H9 (cell line): ENCODE data around the gene THSD4. TPM values are rescaled to one million over a fixed set of nuclear protein-coding genes. Genes with fewer than 3 reads are reported as not detected.

Experiments used
- DNase-seq: peaks from one replicate; pipeline ENCODE4 v3.0.0-alpha.2; 2017
- H2AFZ ChIP-seq: one replicate; pipeline ENCODE4 v1.6.1; 2013; ENCODE audit warnings: mild to moderate bottlenecking, low read length, control low read depth, moderate library complexity
- H2AK5ac ChIP-seq: 2 replicates; pipeline ENCODE4 v1.6.1; 2013; ENCODE audit warnings: low read length, control low read depth, mixed read lengths; ENCODE audit not compliant: insufficient read length
- H2BK120ac ChIP-seq: one replicate; pipeline ENCODE4 v1.6.1; 2013; ENCODE audit warnings: low read depth, mild to moderate bottlenecking, low read length, control low read depth, inconsistent platforms; ENCODE audit not compliant: poor library complexity, severe bottlenecking
- H2BK12ac ChIP-seq: 2 replicates; pipeline ENCODE4 v1.6.1; 2013; ENCODE audit warnings: low read length, control low read depth, mixed read lengths, low read depth; ENCODE audit not compliant: insufficient read length
- H2BK15ac ChIP-seq: 2 replicates; pipeline ENCODE4 v1.6.1; 2013; ENCODE audit warnings: low read depth, low read length, control low read depth
- H2BK20ac ChIP-seq: one replicate; pipeline ENCODE4 v1.6.1; 2013; ENCODE audit warnings: low read depth, mild to moderate bottlenecking, low read length, control low read depth, inconsistent platforms; ENCODE audit not compliant: poor library complexity, severe bottlenecking
- H2BK5ac ChIP-seq: 2 replicates; pipeline ENCODE4 v1.6.1; 2013; ENCODE audit warnings: low read length, control low read depth, mixed read lengths; ENCODE audit not compliant: insufficient read length
- H3K14ac ChIP-seq: 2 replicates; pipeline ENCODE4 v1.6.1; 2013; ENCODE audit warnings: low read length, control low read depth; ENCODE audit not compliant: insufficient read depth
- H3K18ac ChIP-seq: 2 replicates; pipeline ENCODE4 v1.6.1; 2013; ENCODE audit warnings: low read depth, mild to moderate bottlenecking, mixed read lengths, low read length, control low read depth; ENCODE audit not compliant: insufficient read length
- H3K23ac ChIP-seq: 2 replicates; pipeline ENCODE4 v1.6.1; 2013; ENCODE audit warnings: low read length, control low read depth, mixed read lengths, low read depth; ENCODE audit not compliant: insufficient read length
- H3K23me2 ChIP-seq: 2 replicates; pipeline ENCODE4 v1.6.1; 2013; ENCODE audit warnings: low read depth, mild to moderate bottlenecking, mixed read lengths, low read length, control low read depth; ENCODE audit not compliant: insufficient read length, poor library complexity, severe bottlenecking
- H3K27ac ChIP-seq: 2 replicates; pipeline ENCODE4 v1.5.1; 2013; ENCODE audit warnings: low read length, control low read depth, mixed read lengths, low read depth; ENCODE audit not compliant: insufficient read length
- H3K27me3 ChIP-seq: 2 replicates; pipeline ENCODE4 v1.6.1; 2013; ENCODE audit warnings: low read length, control low read depth, inconsistent platforms; ENCODE audit not compliant: insufficient read depth
- H3K4ac ChIP-seq: 2 replicates; pipeline ENCODE4 v1.6.1; 2013; ENCODE audit warnings: low read depth, mild to moderate bottlenecking, control low read depth, inconsistent platforms, low read length, moderate library complexity
- H3K4me1 ChIP-seq: 2 replicates; pipeline ENCODE4 v1.6.1; 2013; ENCODE audit warnings: low read length, control low read depth, inconsistent platforms; ENCODE audit not compliant: insufficient read depth
- H3K4me2 ChIP-seq: 2 replicates; pipeline ENCODE4 v1.6.1; 2013; ENCODE audit warnings: low read length, control low read depth, mixed read lengths; ENCODE audit not compliant: insufficient read length, insufficient read depth
- H3K56ac ChIP-seq: 2 replicates; pipeline ENCODE4 v1.6.1; 2013; ENCODE audit warnings: low read depth, mild to moderate bottlenecking, mixed read lengths, low read length, control low read depth; ENCODE audit not compliant: insufficient read length
- H3K79me1 ChIP-seq: 2 replicates; pipeline ENCODE4 v1.6.1; 2013; ENCODE audit warnings: low read depth, mild to moderate bottlenecking, moderate library complexity, low read length, control low read depth, inconsistent platforms; ENCODE audit not compliant: insufficient read depth, poor library complexity, severe bottlenecking
- H3K79me2 ChIP-seq: 2 replicates; pipeline ENCODE4 v1.6.1; 2013; ENCODE audit warnings: low read length, control low read depth, inconsistent platforms; ENCODE audit not compliant: insufficient read depth
- H3K9ac ChIP-seq: 2 replicates; pipeline ENCODE4 v1.6.1; 2013; ENCODE audit warnings: low read length, control low read depth, mixed read lengths; ENCODE audit not compliant: insufficient read length; ENCODE audit errors: extremely low read depth
- H3K9me3 ChIP-seq: one replicate; pipeline ENCODE4 v1.6.1; 2013; ENCODE audit warnings: low read depth, low read length, inconsistent platforms; ENCODE audit not compliant: control insufficient read depth
- H3T11ph ChIP-seq: one replicate; pipeline ENCODE4 v1.6.1; 2013; ENCODE audit warnings: mild to moderate bottlenecking, low read length, control low read depth, inconsistent platforms
- H4K20me1 ChIP-seq: one replicate; pipeline ENCODE4 v1.6.1; 2013; ENCODE audit not compliant: control insufficient read depth, insufficient read length, insufficient read depth
- H4K5ac ChIP-seq: 2 replicates; pipeline ENCODE4 v1.6.1; 2013; ENCODE audit warnings: low read depth, mild to moderate bottlenecking, mixed read lengths, low read length, control low read depth; ENCODE audit not compliant: insufficient read length
- H4K8ac ChIP-seq: replicated peaks from 2 replicates; pipeline ENCODE4 v1.6.1; 2013; ENCODE audit warnings: low read length, control low read depth, mixed read lengths, low read depth; ENCODE audit not compliant: insufficient read length
- H4K91ac ChIP-seq: 2 replicates; pipeline ENCODE4 v1.6.1; 2013; ENCODE audit warnings: low read depth, mild to moderate bottlenecking, moderate library complexity, mixed read lengths, low read length, control low read depth; ENCODE audit not compliant: insufficient read length
- H3K27ac Mint-ChIP-seq, 3 experiments: 2 replicates in 2 of 3; 3 replicates in 1 of 3; pipeline ENCODE4 v1.8.0; 2020 to 2021; ENCODE audit warnings: mixed read lengths in 3 of 3, mild to moderate bottlenecking in 1 of 3, moderate library complexity in 1 of 3
- H3K27me3 Mint-ChIP-seq: 2 replicates; pipeline ENCODE4 v1.8.0; 2021; ENCODE audit warnings: low read depth, mild to moderate bottlenecking, moderate library complexity, mixed read lengths
- H3K36me3 Mint-ChIP-seq, 3 experiments: 2 replicates in 2 of 3; 3 replicates in 1 of 3; pipeline ENCODE4 v1.8.0; 2020 to 2021; ENCODE audit warnings: low read depth in 3 of 3, mixed read lengths in 3 of 3; ENCODE audit not compliant: insufficient read depth in 1 of 3
- H3K4me1 Mint-ChIP-seq, 2 experiments: 2 replicates each; pipeline ENCODE4 v1.8.0; 2020; ENCODE audit warnings: mixed read lengths in 2 of 2
- H3K4me3 Mint-ChIP-seq, 2 experiments: 2 replicates in 1 of 2; 3 replicates in 1 of 2; pipeline ENCODE4 v1.8.0; 2020 to 2021; ENCODE audit warnings: mild to moderate bottlenecking in 2 of 2, mixed read lengths in 2 of 2, moderate library complexity in 1 of 2
- H3K9me3 Mint-ChIP-seq, 2 experiments: 2 replicates in 1 of 2; 3 replicates in 1 of 2; pipeline ENCODE4 v1.8.0; 2020; ENCODE audit warnings: mild to moderate bottlenecking in 2 of 2, mixed read lengths in 2 of 2, moderate library complexity in 1 of 2
- CTCF ChIP-seq: fragments of 200-600 bp; sonication (generic); conservative IDR thresholded peaks from 3 replicates; pipeline ENCODE4 v1.8.0; 2021; ENCODE audit warnings: antibody characterized with exemption, mild to moderate bottlenecking
- WGBS: extraction: QIAGEN DNeasy Blood & Tissue Kit; methylation state at CpG from one replicate; pipeline ENCODE4 v1.1.7; 2013; ENCODE audit warnings: missing lambda C conversion rate, low lambda C conversion rate, mixed read lengths; ENCODE audit not compliant: insufficient read length; ENCODE audit errors: extremely low coverage; 5-methylcytosine and 5-hydroxymethylcytosine counted together
- total RNA-seq: library from RNA; stranded (reverse); gene quantifications from 2 replicates; pipeline ENCODE4 v1.2.1, GENCODE V29; 2021

THSD4 gene
- total RNA-seq, 1 experiment from 2014 or later = 5.5 TPM

- Histone ChIP-seq H3K9ac (no peak overlapping the region), H3K79me2 (no peaks in the 10 kb centered on the region), H4K20me1 (no peaks in the 10 kb centered on the region), H2BK5ac (no peak overlapping the region), H4K91ac (no peak overlapping the region), H2BK12ac (no peak overlapping the region), H2AK5ac (no peak overlapping the region), H3K27ac (no peak overlapping the region), H3T11ph (no peak overlapping the region), H3K56ac (no peak overlapping the region), H2AFZ (no peak overlapping the region), H3K9me3 (no peaks in the 10 kb centered on the region), H3K18ac (no peak overlapping the region), H3K23ac (no peak overlapping the region), H3K23me2 (no peaks in the 10 kb centered on the region), H2BK20ac (no peak overlapping the region), H3K79me1 (no peaks in the 10 kb centered on the region), H3K4ac (no peak overlapping the region), H2BK120ac (no peak overlapping the region), H4K5ac (no peak overlapping the region), H2BK15ac (no peak overlapping the region), H3K27me3 (peaks cover 3% of the 10 kb centered on the region; the same call in 1 of the 2 replicates), H3K4me2 (no peak overlapping the region), H4K8ac (no peak overlapping the region), H3K14ac (no peak overlapping the region), H3K4me1 (no peaks in the 10 kb centered on the region)
- H3K27me3 Mint-ChIP-seq = peaks cover 70% of the 10 kb centered on the region
- peaks cover 4 to 5% of the 10 kb centered on the region in 2 experiments; a peak in 3 of 4 replicates for H3K4me1 Mint-ChIP-seq
- H3K4me3 Mint-ChIP-seq = no peak overlapping the region
- DNase-seq = no peak
- H3K27ac Mint-ChIP-seq = no peak overlapping the region
- WGBS = no CpG with 5 or more reads among the region's 6 CpGs
- TF ChIP-seq CTCF = no peak
- H3K9me3 Mint-ChIP-seq = peaks cover 0 to 15% of the 10 kb centered on the region in 2 experiments
- H3K36me3 Mint-ChIP-seq = peaks cover 0 to 9% (median 2%) of the 10 kb centered on the region in 3 experiments; a peak in 6 of 7 replicates
These were observed 35.8 kb upstream of the THSD4 start for GRCh38 chr15:71079208-71080044.
